Measurements from ENCODE around the gene MSLN.
A peak's percentile ranks its signal among the peaks of the same experiment; 100 is the strongest.

The MSLN gene

DNA sequence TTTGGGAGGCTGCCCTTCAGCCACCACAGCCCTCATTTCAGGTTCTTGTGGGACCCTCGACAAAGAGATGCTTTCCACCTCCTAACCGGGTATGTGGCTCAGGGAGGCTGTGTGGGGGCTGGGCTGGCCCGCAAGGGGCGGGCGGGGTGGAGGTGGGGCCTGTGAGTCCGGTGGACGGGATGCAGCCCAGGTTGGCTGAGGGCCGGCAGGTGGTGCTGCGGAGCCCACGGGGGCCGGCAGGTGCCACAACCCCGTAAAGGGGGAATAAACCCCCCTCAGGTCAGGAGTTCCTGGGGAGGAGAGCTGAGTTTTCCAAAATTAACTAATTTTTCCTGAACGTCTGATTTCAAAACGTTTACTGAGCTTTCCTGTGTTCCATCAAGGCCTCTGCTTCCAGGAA is 14.8 kb upstream of the MSLN start:
- no peak for DNase-seq (ENCODE audit: low spot score)
- CTCF ChIA-PET, result interaction anchor here (0.6 to 1.6 kb wide), 8 partner anchors 9 to 61 kb away, joined by 3 to 13 read pairs (median 3); partner anchors contain the start of gene ANTKMT
- POLR2A ChIA-PET (ENCODE audit: low non-redundant PET), result no interaction called here
- no peak overlapping the region for H3K27ac ChIP-seq
- TF ChIP-seq, protein P1, sequence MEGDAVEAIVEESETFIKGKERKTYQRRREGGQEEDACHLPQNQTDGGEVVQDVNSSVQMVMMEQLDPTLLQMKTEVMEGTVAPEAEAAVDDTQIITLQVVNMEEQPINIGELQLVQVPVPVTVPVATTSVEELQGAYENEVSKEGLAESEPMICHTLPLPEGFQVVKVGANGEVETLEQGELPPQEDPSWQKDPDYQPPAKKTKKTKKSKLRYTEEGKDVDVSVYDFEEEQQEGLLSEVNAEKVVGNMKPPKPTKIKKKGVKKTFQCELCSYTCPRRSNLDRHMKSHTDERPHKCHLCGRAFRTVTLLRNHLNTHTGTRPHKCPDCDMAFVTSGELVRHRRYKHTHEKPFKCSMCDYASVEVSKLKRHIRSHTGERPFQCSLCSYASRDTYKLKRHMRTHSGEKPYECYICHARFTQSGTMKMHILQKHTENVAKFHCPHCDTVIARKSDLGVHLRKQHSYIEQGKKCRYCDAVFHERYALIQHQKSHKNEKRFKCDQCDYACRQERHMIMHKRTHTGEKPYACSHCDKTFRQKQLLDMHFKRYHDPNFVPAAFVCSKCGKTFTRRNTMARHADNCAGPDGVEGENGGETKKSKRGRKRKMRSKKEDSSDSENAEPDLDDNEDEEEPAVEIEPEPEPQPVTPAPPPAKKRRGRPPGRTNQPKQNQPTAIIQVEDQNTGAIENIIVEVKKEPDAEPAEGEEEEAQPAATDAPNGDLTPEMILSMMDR (conservative IDR thresholded peaks at IDR 0.05; ENCODE audit: low read depth), result peak; percentile 52

DNA sequence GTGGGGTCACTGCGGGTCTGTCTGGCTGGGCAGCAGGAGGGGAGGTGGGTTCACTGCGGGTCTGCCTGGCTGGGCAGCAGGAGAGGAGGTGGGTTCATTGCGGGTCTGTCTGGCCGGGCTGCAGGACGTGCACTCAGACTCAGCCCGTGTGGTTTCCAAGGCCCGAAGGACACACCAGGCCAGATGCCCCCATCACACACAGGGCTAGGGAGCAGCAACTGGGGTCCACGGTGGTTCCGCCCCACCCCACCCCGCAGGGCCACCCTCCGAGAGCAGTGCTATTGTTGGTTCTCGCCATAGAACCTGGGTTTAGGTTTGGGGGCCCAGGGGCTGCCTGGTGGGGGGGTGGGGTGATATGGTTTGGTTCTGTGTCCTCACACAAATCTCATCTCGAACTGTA is 13.9 kb upstream of the MSLN start:
- no peak overlapping the region for H3K27ac ChIP-seq
- TF ChIP-seq, protein P1 (conservative IDR thresholded peaks at IDR 0.05; ENCODE audit: low read depth), result no peak
- CTCF ChIA-PET, result no interaction called here
- POLR2A ChIA-PET (ENCODE audit: low non-redundant PET), result no interaction called here
- DNase-seq (ENCODE audit: low spot score), result no peak

DNA sequence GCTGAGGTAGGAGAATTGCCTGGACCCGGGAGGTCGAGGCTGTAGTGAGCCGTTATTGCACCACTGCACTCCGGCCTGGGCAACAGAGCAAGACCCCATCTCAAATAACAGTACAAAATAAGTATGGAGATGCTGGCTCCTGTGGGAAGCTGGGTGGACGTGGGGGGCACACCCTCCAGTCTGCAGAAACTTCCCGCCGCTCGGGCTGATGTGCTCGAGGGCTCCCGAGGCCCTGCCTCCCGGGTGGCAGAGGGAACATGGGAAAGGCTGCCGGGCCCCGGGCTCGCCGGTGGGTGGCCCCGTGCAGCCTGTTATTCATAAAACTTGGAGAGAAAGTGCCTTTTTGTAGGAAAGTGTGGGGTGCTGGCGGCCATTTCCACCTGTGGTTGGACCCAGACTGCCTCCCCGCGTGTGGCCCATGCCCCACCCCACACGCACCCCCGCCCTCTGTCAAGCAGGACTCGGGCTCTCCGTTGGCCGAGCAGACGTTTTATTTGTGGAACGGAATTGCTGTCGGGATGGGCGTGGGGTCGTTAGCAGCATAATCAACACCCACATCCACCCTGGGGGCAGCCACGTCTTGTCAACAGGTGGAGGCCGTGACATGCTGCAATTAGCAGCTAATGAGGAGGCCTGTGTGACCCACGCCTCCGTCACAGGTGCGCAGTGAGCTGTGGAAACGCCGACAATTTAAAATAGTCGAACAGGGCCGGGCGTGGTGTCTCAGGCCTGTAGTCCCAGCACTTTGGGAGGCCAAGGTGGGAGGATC is 12.4 kb upstream of the MSLN start:
- ChIA-PET CTCF (interaction anchor here (0.7 to 3.2 kb wide), 2 partner anchors 37 to 198 kb away, joined by 4 to 18 read pairs; no protein-coding TSS in a partner anchor), POLR2A (ENCODE audit: low non-redundant PET) (interaction anchor here (0.7 kb wide), 1 partner anchor 182 kb away, joined by 3 read pairs; no protein-coding TSS in a partner anchor)
- TF ChIP-seq, protein P1 (conservative IDR thresholded peaks at IDR 0.05; ENCODE audit: low read depth), result no peak
- no peak for DNase-seq (ENCODE audit: low spot score)
- peak overlapping the region; percentile 64 for H3K27ac ChIP-seq

DNA sequence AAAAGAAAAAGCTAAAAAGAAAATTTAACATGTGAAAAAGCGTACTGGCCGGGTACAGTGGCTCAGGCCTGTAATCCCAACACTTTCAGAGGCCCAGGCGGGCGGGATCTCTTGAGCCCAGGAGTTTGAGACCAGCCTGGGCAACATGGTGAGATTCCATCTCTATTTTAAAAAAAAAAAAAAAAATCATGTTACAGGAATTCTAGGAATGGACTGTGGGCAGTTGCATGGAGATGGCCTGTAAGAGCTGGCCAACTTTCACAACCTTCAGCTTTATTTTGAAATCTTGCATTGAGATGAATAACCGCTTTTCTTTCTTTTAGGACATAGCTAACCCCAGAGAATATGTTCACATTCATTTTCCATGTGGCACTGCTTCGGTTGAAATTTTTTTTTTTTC is 11.5 kb upstream of the MSLN start:
- TF ChIP-seq, protein P1 (conservative IDR thresholded peaks at IDR 0.05; ENCODE audit: low read depth), result no peak
- H3K27ac ChIP-seq, result peak overlapping the region; percentile 64
- ChIA-PET POLR2A (ENCODE audit: low non-redundant PET) (interaction anchor here (0.7 to 0.9 kb wide), 2 partner anchors 11 to 183 kb away, joined by 3 read pairs; no protein-coding TSS in a partner anchor), CTCF (interaction anchor here (0.7 to 3.2 kb wide), 2 partner anchors 36 to 199 kb away, joined by 4 to 18 read pairs; no protein-coding TSS in a partner anchor)
- no peak for DNase-seq (ENCODE audit: low spot score)

DNA sequence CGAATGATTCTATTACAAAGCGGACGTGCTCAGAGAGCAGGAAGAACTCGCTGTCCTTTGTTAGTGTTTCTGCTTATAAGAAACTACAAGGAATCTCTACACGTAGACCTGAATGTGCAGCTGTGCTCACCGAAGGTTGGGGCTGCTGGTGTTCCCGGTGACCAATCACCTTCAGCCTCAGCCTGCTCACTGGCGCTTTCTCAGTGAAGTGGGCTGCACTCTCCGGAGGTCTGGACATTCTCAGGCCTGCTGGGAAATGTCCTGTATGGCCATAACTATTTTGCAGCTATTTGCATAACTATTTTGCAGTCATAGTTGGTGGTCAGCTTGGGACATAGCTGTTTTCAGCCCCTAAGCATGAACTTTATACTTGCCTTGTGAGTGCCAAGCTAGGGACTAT is 10.0 kb upstream of the MSLN start:
- no peak for DNase-seq (ENCODE audit: low spot score)
- ChIA-PET CTCF (interaction anchor here (1.2 kb wide), 1 partner anchor 10 kb away, joined by 6 read pairs; the partner anchor contains the start of gene CIAO3), POLR2A (ENCODE audit: low non-redundant PET) (no interaction called here)
- TF ChIP-seq, protein P1 (conservative IDR thresholded peaks at IDR 0.05; ENCODE audit: low read depth), result no peak
- H3K27ac ChIP-seq, result no peak overlapping the region

DNA sequence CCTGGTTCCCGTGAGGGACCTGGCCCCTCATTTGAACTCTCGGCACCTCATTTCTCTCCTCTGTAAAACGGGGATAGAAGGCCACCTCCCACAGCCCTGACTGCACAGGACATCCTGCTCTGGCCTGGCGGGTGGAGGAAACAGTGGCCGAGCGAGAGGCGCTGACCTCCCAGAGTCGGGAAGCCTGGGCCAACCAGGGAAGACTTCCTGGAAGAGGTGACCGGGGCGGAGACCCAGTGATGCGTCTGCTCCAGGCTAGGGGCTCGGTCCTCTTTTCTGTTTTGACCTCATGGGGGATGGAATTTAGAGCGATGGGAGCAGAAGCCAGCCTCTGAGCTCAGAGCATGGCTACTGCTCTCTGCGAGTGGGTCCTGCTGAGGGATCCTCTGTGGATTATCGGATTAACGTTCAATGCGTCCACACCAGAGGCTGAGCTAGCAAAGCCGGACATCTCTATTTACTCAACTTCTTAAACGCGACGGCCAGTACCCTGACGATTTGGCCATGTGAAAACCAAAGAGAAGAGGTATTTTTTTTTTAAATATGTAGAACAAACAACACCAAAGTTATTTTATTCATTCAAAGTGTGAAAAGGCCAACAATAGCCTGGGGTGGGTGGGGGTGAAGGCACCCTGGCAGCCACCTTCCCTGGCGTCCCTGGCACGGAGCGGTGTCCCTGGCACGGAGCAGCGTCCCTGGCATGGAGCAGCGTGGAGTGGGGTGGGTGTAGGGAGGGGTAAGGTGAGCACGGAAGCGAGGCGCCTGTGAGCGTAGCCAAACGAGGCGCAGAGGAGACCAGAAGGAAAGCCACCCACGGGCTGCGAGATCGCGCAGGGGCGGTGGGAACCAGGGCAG is 9.2 kb upstream of the MSLN start:
- TF ChIP-seq, protein P1 (conservative IDR thresholded peaks at IDR 0.05; ENCODE audit: low read depth), result no peak
- no peak overlapping the region for H3K27ac ChIP-seq
- no peak for DNase-seq (ENCODE audit: low spot score)
- POLR2A ChIA-PET (ENCODE audit: low non-redundant PET), result interaction anchor here (0.5 kb wide), 1 partner anchor 8 kb away, joined by 6 read pairs; no protein-coding TSS in a partner anchor
- CTCF ChIA-PET, result interaction anchor here (0.7 kb wide), 1 partner anchor 35 kb away, joined by 4 read pairs; no protein-coding TSS in a partner anchor
